ENCODE data around the gene IL32. TPM values are rescaled to one million over a fixed set of nuclear protein-coding genes. Genes with fewer than 3 reads are reported as not detected.

The IL32 gene
- total RNA-seq, 4 donors from 2014 or later: 2.6 to 39.0 (median 21.6) TPM

DNA sequence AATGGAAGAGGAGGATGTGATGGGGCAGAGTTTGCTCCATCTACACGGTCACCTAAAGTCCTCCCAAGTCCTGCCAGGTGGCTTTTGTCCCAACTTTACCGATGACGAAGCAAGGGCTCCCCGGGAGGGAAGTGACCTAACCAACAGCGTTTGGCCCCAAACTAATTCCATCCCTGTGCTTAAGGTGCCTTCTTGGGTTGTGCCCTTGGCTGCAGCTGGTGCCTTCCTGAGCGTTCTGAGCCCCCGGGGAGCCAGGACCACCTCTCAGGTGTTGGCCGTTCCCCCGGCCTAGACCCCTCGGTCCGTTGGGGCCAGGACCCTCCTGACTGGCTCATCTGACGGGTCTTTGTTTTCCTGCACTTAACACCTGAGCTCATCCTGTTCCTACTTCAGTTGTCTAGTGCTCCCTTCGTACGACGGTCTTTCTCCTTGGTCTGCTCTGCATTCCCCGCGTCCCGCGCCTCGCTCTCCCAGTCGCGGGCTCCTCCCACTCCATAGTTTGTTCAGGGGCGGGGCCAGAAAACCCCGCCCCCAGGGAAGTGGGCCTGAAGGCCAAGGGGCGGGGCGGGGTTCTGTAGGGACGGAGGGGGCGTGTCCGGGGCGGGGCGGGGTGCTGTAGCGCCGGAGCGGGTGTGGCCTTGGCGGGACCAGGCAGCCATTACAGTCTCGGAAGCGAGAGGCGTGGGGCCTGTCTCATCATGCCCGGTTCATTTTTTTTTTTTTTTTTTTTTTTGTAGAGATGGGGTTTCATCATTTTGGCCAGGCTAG lies 34.5 kb downstream of the IL32 start:
- H3K9me3 ChIP-seq: no peaks in the 10 kb centered on the region
- H3K4me1 ChIP-seq: peaks cover 0 to 21% (median 4%) of the 10 kb centered on the region in 3 donors
- peaks cover 74% of the 10 kb centered on the region for H3K27me3 ChIP-seq
- H3K27ac ChIP-seq: peak overlapping the region in 1 of 4 donors; percentile 23
- WGBS, 2 donors (ENCODE audit: low coverage in 1 of 2): 1 to 5% methylated on average over 13 to 15 of the region's 39 CpGs
- H3K36me3 ChIP-seq: no peaks in the 10 kb centered on the region
- H3K4me3 ChIP-seq: peak overlapping the region in 1 of 2 donors; percentile 28
- ATAC-seq: peak; percentile 87
- TF ChIP-seq POLR2AphosphoS5 (IDR thresholded peaks at IDR 0.05) (no peak), POLR2A (IDR thresholded peaks at IDR 0.05) (no peak), EP300 (IDR thresholded peaks at IDR 0.05) (no peak)
- TF ChIP-seq, protein P1, sequence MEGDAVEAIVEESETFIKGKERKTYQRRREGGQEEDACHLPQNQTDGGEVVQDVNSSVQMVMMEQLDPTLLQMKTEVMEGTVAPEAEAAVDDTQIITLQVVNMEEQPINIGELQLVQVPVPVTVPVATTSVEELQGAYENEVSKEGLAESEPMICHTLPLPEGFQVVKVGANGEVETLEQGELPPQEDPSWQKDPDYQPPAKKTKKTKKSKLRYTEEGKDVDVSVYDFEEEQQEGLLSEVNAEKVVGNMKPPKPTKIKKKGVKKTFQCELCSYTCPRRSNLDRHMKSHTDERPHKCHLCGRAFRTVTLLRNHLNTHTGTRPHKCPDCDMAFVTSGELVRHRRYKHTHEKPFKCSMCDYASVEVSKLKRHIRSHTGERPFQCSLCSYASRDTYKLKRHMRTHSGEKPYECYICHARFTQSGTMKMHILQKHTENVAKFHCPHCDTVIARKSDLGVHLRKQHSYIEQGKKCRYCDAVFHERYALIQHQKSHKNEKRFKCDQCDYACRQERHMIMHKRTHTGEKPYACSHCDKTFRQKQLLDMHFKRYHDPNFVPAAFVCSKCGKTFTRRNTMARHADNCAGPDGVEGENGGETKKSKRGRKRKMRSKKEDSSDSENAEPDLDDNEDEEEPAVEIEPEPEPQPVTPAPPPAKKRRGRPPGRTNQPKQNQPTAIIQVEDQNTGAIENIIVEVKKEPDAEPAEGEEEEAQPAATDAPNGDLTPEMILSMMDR (IDR thresholded peaks at IDR 0.05): no peak

DNA sequence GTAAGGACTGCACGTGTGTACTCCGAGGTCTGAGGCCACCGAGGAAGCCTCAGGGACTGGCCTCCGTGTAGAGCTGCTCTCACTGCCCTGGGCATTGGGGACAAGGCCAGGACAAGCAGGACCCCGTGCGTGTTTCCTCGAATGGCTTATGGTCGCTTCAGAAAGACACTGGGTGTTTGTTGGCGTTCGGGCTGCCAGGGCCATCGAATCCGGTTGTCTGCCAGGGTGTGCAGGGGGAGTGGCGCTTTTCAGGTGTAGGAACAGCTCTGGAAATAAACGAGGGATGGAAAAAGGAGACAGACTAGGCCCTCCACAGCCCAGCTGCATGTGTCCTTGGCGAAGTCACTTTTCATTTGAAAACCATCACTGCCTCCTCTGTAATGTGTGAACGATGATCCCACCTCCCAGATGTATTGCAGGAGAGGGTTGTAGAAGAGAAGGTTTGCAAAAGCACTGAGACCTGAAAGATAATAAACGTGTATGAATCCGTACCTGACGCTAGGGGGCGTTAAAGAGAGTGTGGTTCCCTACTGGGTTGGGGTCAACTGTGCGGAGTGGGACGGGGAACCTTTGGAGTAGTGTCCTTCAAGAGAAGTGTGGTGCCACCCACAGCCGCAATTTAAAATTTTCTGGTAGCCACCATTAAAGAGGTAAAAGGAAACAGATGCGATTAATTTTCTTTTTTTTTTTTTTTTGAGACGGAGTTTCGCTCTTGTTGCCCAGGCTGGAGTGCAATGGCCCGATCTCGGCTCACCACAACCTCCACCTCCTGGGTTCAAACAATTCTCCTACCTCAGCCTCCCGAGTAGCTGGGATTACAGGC lies 35.8 kb downstream of the IL32 start:
- no peaks in the 10 kb centered on the region for H3K36me3 ChIP-seq
- WGBS, 2 donors (ENCODE audit: low coverage in 1 of 2): 27 to 52% methylated on average over 14 of the region's 29 CpGs
- TF ChIP-seq, protein P1 (IDR thresholded peaks at IDR 0.05): peak in 2 of 4 experiments; percentile 13 to 41
- no peak for TF ChIP-seq EP300 (IDR thresholded peaks at IDR 0.05)
- no peak overlapping the region for H3K4me3 ChIP-seq
- no peak for ATAC-seq
- H3K27ac ChIP-seq: peak overlapping the region in 3 of 4 donors; percentile 15 to 54 (median 47)
- peaks cover 0 to 27% (median 4%) of the 10 kb centered on the region in 3 donors for H3K4me1 ChIP-seq
- H3K9me3 ChIP-seq: no peaks in the 10 kb centered on the region
- peaks cover 61% of the 10 kb centered on the region for H3K27me3 ChIP-seq

DNA sequence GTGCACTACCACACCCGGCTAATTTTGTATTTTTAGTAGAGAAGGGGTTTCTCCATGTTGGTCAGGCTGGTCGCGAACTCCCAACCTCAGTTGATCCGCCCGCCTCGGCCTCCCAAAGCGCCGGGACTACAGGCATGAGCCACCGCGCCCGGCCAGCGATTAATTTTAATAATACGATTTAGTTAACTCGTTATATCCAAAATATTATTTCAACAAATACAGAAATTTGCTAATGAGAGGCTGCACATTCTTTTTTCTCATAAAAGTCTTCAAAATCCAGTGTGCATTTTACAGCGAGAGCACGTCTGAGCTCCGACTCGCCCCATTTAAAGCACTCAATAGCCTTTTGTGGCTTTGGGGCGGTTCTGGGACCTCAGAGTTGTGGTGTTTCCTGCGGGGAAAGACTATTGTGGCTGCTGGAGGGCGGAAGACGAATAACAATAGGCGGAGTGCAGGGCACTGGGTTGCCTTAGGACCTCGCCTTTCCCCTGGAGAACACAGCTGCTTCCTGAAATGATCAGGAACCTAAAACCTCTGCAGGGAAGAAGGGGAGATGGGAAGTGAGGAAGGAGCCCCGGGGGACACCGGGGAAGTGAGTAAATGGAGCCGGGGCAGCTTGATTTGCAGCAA lies 36.5 kb downstream of the IL32 start:
- no peak for ATAC-seq
- Histone ChIP-seq H3K36me3 (no peaks in the 10 kb centered on the region), H3K27ac (peak overlapping the region in 3 of 4 donors; percentile 15 to 54 (median 47)), H3K4me1 (peaks cover 0 to 31% (median 7%) of the 10 kb centered on the region in 3 donors), H3K27me3 (peaks cover 55% of the 10 kb centered on the region), H3K4me3 (no peak overlapping the region), H3K9me3 (no peaks in the 10 kb centered on the region)
- 25 to 60% methylated on average over 7 to 22 of the region's 27 CpGs for WGBS, 2 donors (ENCODE audit: low coverage in 1 of 2)
- TF ChIP-seq POLR2AphosphoS5 (IDR thresholded peaks at IDR 0.05) (no peak), POLR2A (IDR thresholded peaks at IDR 0.05) (no peak), EP300 (IDR thresholded peaks at IDR 0.05) (no peak)
- TF ChIP-seq, protein P1 (IDR thresholded peaks at IDR 0.05): no peak

DNA sequence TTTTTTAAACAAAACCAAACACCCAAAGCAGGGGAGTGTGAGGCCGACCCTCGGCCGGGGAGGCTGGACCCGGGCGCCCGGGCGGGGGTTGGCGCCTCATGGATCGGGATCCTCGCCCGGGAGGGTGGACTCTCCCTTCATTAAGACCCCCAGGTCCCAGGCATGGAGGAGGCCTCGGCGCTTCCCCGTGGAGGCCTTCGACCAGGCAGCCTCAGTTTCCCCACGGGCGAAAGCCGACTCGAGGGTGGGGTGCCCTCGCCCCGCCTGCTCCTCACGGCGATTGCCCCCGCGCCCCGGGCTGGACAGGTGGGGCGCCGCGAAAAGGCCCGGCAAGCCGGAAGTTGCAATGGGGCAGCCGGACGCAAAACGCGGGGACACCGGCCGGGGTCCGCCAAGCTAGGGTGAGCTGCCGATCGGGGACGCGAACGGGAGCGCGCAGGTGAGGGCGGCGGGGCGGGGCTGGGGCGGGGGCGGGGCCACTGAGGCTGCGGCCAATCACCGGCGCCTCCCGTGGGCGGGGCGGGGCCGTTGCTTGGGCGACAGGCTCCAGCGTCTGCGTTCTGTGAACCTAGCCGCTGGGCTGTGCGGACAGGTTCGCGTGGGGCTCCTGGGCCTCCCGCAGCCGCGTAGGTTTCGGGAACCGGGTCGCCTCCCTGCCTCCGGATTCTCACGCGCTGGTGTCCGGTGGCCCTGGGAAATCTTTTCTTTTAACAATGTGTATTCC lies 40.9 kb downstream of the IL32 start:
- H3K36me3 ChIP-seq: no peaks in the 10 kb centered on the region
- H3K27me3 ChIP-seq: peaks cover 12% of the 10 kb centered on the region
- no peaks in the 10 kb centered on the region for H3K9me3 ChIP-seq
- peak; percentile 96 for ATAC-seq
- peak overlapping the region; percentile 43 to 65 for H3K4me3 ChIP-seq
- peaks cover 0 to 19% (median 5%) of the 10 kb centered on the region in 3 donors for H3K4me1 ChIP-seq
- TF ChIP-seq, protein P1 (IDR thresholded peaks at IDR 0.05): peak in 1 of 4 experiments; percentile 31
- no peak for TF ChIP-seq EP300 (IDR thresholded peaks at IDR 0.05)
- peak; percentile 58 for TF ChIP-seq POLR2AphosphoS5 (IDR thresholded peaks at IDR 0.05)
- TF ChIP-seq POLR2A (IDR thresholded peaks at IDR 0.05): peak; percentile 19
- H3K27ac ChIP-seq: peak overlapping the region; percentile 21 to 85 (median 81)
- 0% methylated on average over 14 of the region's 74 CpGs; no CpG with 5 or more reads in 1 of the 2 donors for WGBS, 2 donors (ENCODE audit: low coverage in 1 of 2)

Measured in gastroesophageal sphincter (tissue), 4 donors.